ENCODE data around the gene DSG2.

DNA sequence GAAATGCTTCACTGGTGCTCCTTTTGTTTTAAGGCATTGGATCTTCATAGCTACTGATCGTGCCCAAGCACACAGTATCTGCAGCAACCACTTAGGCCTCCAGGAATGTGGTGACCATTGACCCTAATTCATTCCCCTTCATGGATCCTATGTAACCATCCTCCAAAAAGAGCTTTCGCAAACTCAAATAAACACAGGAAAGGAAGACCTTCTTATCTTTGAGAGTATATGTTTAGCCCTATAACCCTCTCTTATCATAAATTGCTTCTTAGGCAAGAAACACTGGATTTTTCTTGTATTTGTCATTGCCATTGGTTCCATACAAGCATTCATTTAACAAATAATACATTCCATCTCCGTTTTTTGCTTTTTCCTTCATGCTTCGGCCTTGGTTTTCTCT is 89.6 kb downstream of the DSG2 start:
- TF ChIP-seq POLR2AphosphoS5 (IDR thresholded peaks at IDR 0.05; ENCODE audit: low read depth, low read length) (no peak), SIN3A (IDR thresholded peaks at IDR 0.05; ENCODE audit: borderline replicate concordance, insufficient read depth, low read length) (no peak), TAF1 (IDR thresholded peaks at IDR 0.05; ENCODE audit: borderline replicate concordance, insufficient read depth, low read length) (no peak)
- TF ChIP-seq, protein P1, sequence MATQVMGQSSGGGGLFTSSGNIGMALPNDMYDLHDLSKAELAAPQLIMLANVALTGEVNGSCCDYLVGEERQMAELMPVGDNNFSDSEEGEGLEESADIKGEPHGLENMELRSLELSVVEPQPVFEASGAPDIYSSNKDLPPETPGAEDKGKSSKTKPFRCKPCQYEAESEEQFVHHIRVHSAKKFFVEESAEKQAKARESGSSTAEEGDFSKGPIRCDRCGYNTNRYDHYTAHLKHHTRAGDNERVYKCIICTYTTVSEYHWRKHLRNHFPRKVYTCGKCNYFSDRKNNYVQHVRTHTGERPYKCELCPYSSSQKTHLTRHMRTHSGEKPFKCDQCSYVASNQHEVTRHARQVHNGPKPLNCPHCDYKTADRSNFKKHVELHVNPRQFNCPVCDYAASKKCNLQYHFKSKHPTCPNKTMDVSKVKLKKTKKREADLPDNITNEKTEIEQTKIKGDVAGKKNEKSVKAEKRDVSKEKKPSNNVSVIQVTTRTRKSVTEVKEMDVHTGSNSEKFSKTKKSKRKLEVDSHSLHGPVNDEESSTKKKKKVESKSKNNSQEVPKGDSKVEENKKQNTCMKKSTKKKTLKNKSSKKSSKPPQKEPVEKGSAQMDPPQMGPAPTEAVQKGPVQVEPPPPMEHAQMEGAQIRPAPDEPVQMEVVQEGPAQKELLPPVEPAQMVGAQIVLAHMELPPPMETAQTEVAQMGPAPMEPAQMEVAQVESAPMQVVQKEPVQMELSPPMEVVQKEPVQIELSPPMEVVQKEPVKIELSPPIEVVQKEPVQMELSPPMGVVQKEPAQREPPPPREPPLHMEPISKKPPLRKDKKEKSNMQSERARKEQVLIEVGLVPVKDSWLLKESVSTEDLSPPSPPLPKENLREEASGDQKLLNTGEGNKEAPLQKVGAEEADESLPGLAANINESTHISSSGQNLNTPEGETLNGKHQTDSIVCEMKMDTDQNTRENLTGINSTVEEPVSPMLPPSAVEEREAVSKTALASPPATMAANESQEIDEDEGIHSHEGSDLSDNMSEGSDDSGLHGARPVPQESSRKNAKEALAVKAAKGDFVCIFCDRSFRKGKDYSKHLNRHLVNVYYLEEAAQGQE (IDR thresholded peaks at IDR 0.05; ENCODE audit: insufficient read depth in 1 of 2, low read depth in 2 of 2, low read length in 2 of 2), result no peak
